Measurements from ENCODE around the gene SEMA5B. TPM values are rescaled to one million over a fixed set of nuclear protein-coding genes. Genes with fewer than 3 reads are reported as not detected.

Gene SEMA5B
- total RNA-seq, 1 donor from 2014 or later, result 1.0 TPM

- Histone ChIP-seq H3K9me3 (ENCODE audit: insufficient read depth, low read depth, low read length) (no peaks in the 10 kb centered on the region), H3K9ac (ENCODE audit: low read length) (no peak overlapping the region), H3K4me1 (ENCODE audit: insufficient read depth, low read length) (no peaks in the 10 kb centered on the region), H3K4me2 (ENCODE audit: low read length) (no peak overlapping the region), H3K27me3 (ENCODE audit: insufficient read depth, low read length) (peaks cover 58% of the 10 kb centered on the region), H3K4me3 (ENCODE audit: insufficient read depth, low read depth, low read length) (no peak overlapping the region), H4K20me1 (ENCODE audit: insufficient read depth, low read length) (no peaks in the 10 kb centered on the region), H3K36me3 (ENCODE audit: insufficient read depth, low read length) (no peaks in the 10 kb centered on the region), H3K79me2 (ENCODE audit: insufficient read depth, low read length) (no peaks in the 10 kb centered on the region), H3K27ac (ENCODE audit: low read depth, low read length) (no peak overlapping the region), H2AFZ (ENCODE audit: low read depth, low read length) (no peak overlapping the region)
- peaks cover 2% of the 10 kb centered on the region for H3K4me1 Mint-ChIP-seq (ENCODE audit: low read depth, unreplicated experiment)
- FAIRE-seq (no peak), DNase-seq (ENCODE audit: low read depth) (no peak)
- no peak overlapping the region for H3K4me3 Mint-ChIP-seq (ENCODE audit: unreplicated experiment)
- no peak overlapping the region for H3K27ac Mint-ChIP-seq (ENCODE audit: unreplicated experiment)
- H3K9me3 Mint-ChIP-seq (ENCODE audit: unreplicated experiment), result no peaks in the 10 kb centered on the region
- TF ChIP-seq CTCF (IDR thresholded peaks at IDR 0.05; ENCODE audit: insufficient read depth, low read depth, low read length), result no peak
- no peak for TF ChIP-seq EZH2 (IDR thresholded peaks at IDR 0.05; ENCODE audit: insufficient read depth, low read length)
- peaks cover 76% of the 10 kb centered on the region for H3K27me3 Mint-ChIP-seq (ENCODE audit: low read depth, unreplicated experiment)
- H3K36me3 Mint-ChIP-seq (ENCODE audit: low read depth, unreplicated experiment), result no peaks in the 10 kb centered on the region
These were observed 21.0 kb downstream of the SEMA5B start for GRCh38 chr3:123006609-123007008.

- Mint-ChIP-seq H3K9me3 (ENCODE audit: unreplicated experiment) (no peaks in the 10 kb centered on the region), H3K4me1 (ENCODE audit: low read depth, unreplicated experiment) (peaks cover 4% of the 10 kb centered on the region), H3K27ac (ENCODE audit: unreplicated experiment) (no peak overlapping the region), H3K4me3 (ENCODE audit: unreplicated experiment) (no peak overlapping the region), H3K36me3 (ENCODE audit: low read depth, unreplicated experiment) (no peaks in the 10 kb centered on the region), H3K27me3 (ENCODE audit: low read depth, unreplicated experiment) (peaks cover 84% of the 10 kb centered on the region)
- FAIRE-seq, result no peak
- no peak for TF ChIP-seq CTCF (IDR thresholded peaks at IDR 0.05; ENCODE audit: insufficient read depth, low read depth, low read length)
- no peak for TF ChIP-seq EZH2 (IDR thresholded peaks at IDR 0.05; ENCODE audit: insufficient read depth, low read length)
- Histone ChIP-seq H3K4me1 (ENCODE audit: insufficient read depth, low read length) (no peaks in the 10 kb centered on the region), H3K36me3 (ENCODE audit: insufficient read depth, low read length) (no peaks in the 10 kb centered on the region), H3K79me2 (ENCODE audit: insufficient read depth, low read length) (no peaks in the 10 kb centered on the region), H3K27ac (ENCODE audit: low read depth, low read length) (no peak overlapping the region), H3K4me2 (ENCODE audit: low read length) (no peak overlapping the region), H2AFZ (ENCODE audit: low read depth, low read length) (no peak overlapping the region), H3K9ac (ENCODE audit: low read length) (no peak overlapping the region), H3K9me3 (ENCODE audit: insufficient read depth, low read depth, low read length) (no peaks in the 10 kb centered on the region), H4K20me1 (ENCODE audit: insufficient read depth, low read length) (no peaks in the 10 kb centered on the region), H3K27me3 (ENCODE audit: insufficient read depth, low read length) (peaks cover 56% of the 10 kb centered on the region), H3K4me3 (ENCODE audit: insufficient read depth, low read depth, low read length) (no peak overlapping the region)
- DNase-seq (ENCODE audit: low read depth), result no peak
These were observed 22.3 kb downstream of the SEMA5B start for GRCh38 chr3:123005291-123005690.

DNA sequence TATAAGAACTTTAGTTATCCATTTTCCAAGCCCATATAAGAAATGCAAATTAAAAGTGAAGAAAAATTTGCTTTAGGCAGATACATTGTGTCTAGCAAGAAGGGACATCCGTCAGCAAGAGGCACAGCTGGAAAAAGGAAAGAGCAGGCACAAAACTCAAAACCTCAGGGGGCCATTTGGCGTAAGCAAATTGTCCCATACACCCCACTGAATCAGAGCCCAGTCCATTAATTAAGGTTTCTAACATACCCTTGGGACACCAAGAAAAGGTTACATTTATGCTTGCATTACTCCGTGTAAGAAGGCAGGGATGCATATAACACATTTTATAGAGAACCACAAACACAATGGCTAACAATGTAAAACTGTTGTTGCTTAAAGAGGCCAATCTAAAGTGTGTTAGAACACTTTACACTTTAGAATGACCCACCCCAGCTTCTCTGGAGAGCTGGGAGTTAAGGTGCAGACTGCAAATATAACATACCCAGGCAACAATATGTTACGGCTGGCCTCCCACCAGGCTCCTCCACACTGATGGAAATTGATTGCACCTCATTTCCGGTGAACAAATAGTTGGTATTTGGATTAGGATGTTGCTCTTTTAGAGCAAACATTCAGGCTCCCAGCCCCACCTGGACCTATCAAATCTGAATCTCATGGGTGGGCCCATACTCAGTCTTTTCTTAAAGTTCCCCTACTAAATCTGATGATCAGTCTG, 23.2 kb downstream of the SEMA5B start:
- no peak overlapping the region for H3K9ac ChIP-seq (ENCODE audit: low read length)
- TF ChIP-seq EZH2 (IDR thresholded peaks at IDR 0.05; ENCODE audit: insufficient read depth, low read length), result no peak
- no peak for TF ChIP-seq CTCF (IDR thresholded peaks at IDR 0.05; ENCODE audit: insufficient read depth, low read depth, low read length)
- no peaks in the 10 kb centered on the region for H3K9me3 ChIP-seq (ENCODE audit: insufficient read depth, low read depth, low read length)
- no peak overlapping the region for H3K27ac ChIP-seq (ENCODE audit: low read depth, low read length)
- no peaks in the 10 kb centered on the region for H3K36me3 ChIP-seq (ENCODE audit: insufficient read depth, low read length)
- Mint-ChIP-seq H3K4me1 (ENCODE audit: low read depth, unreplicated experiment) (peaks cover 4% of the 10 kb centered on the region), H3K27me3 (ENCODE audit: low read depth, unreplicated experiment) (peaks cover 81% of the 10 kb centered on the region), H3K4me3 (ENCODE audit: unreplicated experiment) (no peak overlapping the region), H3K27ac (ENCODE audit: unreplicated experiment) (no peak overlapping the region), H3K36me3 (ENCODE audit: low read depth, unreplicated experiment) (no peaks in the 10 kb centered on the region), H3K9me3 (ENCODE audit: unreplicated experiment) (no peaks in the 10 kb centered on the region)
- H3K79me2 ChIP-seq (ENCODE audit: insufficient read depth, low read length), result no peaks in the 10 kb centered on the region
- DNase-seq (ENCODE audit: low read depth) (no peak), FAIRE-seq (no peak)
- no peaks in the 10 kb centered on the region for H3K4me1 ChIP-seq (ENCODE audit: insufficient read depth, low read length)
- no peak overlapping the region for H3K4me2 ChIP-seq (ENCODE audit: low read length)
- H3K27me3 ChIP-seq (ENCODE audit: insufficient read depth, low read length), result peaks cover 51% of the 10 kb centered on the region
- H2AFZ ChIP-seq (ENCODE audit: low read depth, low read length), result no peak overlapping the region
- no peak overlapping the region for H3K4me3 ChIP-seq (ENCODE audit: insufficient read depth, low read depth, low read length)
- H4K20me1 ChIP-seq (ENCODE audit: insufficient read depth, low read length), result no peaks in the 10 kb centered on the region
